Stimulated activated naive CD8-positive, alpha-beta T cell treated with anti-CD3 and anti-CD28 coated beads, Interleukin-15, Interleukin-2, amounts not matched to agents 100 ng/mL and 50 ng/mL, for 24 hours (primary cell): Measurements from ENCODE around the gene DNAL1.

Experiments
- H3K27ac Mint-ChIP-seq: one replicate; pipeline ENCODE4 v1.8.0; 2021; ENCODE audit warnings: mild to moderate bottlenecking, mixed read lengths
- H3K27me3 Mint-ChIP-seq: one replicate; pipeline ENCODE4 v1.8.0; 2021; ENCODE audit warnings: mixed read lengths
- H3K36me3 Mint-ChIP-seq: one replicate; pipeline ENCODE4 v1.8.0; 2021; ENCODE audit warnings: low read depth, mixed read lengths
- H3K4me1 Mint-ChIP-seq: one replicate; pipeline ENCODE4 v1.8.0; 2021; ENCODE audit warnings: low read depth, mixed read lengths
- H3K4me3 Mint-ChIP-seq: one replicate; pipeline ENCODE4 v1.8.0; 2021; ENCODE audit warnings: mild to moderate bottlenecking, mixed read lengths
- H3K9me3 Mint-ChIP-seq: one replicate; pipeline ENCODE4 v1.8.0; 2021; ENCODE audit warnings: mixed read lengths

DNAL1 gene

DNA sequence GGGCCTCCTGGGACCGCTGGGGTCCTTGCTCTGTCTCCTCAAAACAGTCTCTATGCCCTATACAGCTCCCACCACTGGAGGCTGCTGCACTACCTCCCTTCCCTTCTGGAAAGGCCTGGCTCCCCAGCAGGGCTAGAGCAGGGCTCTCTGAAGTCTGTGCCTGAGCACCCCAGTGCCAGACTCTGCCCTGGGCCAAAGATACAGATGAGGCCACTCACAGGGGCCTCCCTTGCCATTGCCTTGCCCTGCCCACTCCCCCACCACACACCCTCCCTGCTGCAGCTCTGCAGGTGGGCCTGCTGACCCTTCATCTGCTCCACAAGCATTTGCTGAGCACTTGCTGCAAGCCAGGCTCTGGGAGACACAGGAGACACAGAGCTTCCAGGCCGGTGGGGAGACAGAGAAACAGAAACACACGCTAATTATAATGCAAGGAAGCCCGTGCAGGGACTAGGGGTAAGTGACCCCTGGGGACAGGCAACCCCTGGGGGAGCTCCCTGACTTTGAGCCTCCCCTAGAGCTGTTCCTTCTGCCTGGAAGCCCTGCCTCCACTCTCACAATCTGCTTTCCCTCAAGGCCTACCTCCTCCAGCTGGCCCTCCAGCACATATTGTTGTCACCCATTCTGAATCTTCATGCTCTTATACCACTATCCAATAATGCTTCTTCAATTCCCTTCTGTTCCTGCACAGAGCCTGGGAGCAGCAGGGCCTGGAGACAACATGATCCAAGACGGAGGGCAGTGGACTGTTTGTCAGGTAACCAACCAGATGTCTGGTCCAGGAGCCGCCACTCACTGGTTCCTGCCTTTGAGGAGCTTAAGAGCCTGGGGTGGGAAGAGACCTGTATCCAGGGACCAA, 102.0 kb downstream of the DNAL1 start:
- Mint-ChIP-seq H3K36me3 (peaks cover 15% of the 10 kb centered on the region), H3K27ac (no peak overlapping the region), H3K4me3 (no peak overlapping the region), H3K27me3 (no peaks in the 10 kb centered on the region), H3K9me3 (no peaks in the 10 kb centered on the region), H3K4me1 (peaks cover 100% of the 10 kb centered on the region)

GRCh38 chr14:73747379-73748211, 102.8 kb downstream of the DNAL1 start:
- Mint-ChIP-seq H3K27ac (peak overlapping the region; percentile 80), H3K9me3 (no peaks in the 10 kb centered on the region), H3K4me3 (no peak overlapping the region), H3K36me3 (peaks cover 20% of the 10 kb centered on the region), H3K4me1 (peaks cover 100% of the 10 kb centered on the region), H3K27me3 (no peaks in the 10 kb centered on the region)

DNA sequence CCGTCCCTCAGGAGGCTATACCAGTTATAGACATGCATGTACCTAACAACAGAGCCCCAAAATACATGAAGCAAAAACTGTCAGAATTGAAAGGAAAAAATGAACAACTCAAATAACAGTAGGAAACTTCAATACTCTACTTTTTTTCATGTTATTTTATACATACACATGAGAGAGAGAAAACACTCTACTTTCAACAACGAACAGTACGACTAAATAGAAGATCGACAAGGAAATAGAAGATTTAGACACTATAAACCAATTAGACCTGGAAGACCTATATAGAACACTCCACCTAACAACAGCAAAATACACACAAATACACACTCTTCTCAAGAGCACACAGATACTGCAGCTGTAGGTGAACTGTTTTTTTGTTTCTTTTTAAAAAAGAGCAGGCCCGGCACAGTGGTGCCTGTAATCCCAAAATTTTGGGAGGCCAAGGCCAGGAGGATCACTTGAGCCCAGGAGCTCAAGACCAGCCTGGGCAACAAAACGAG, 104.1 kb downstream of the DNAL1 start:
- H3K27ac Mint-ChIP-seq, result peak overlapping the region; percentile 80
- H3K36me3 Mint-ChIP-seq, result peaks cover 20% of the 10 kb centered on the region
- H3K9me3 Mint-ChIP-seq, result no peaks in the 10 kb centered on the region
- H3K27me3 Mint-ChIP-seq, result no peaks in the 10 kb centered on the region
- H3K4me1 Mint-ChIP-seq, result peaks cover 100% of the 10 kb centered on the region
- H3K4me3 Mint-ChIP-seq, result peak overlapping the region; percentile 60

- peak overlapping the region; percentile 67 for H3K27ac Mint-ChIP-seq
- H3K27me3 Mint-ChIP-seq, result no peaks in the 10 kb centered on the region
- no peak overlapping the region for H3K4me3 Mint-ChIP-seq
- H3K9me3 Mint-ChIP-seq, result no peaks in the 10 kb centered on the region
- H3K4me1 Mint-ChIP-seq, result peaks cover 100% of the 10 kb centered on the region
- H3K36me3 Mint-ChIP-seq, result peaks cover 20% of the 10 kb centered on the region
These were observed 105.1 kb downstream of the DNAL1 start for GRCh38 chr14:73749706-73750530.

GRCh38 chr14:73750531-73750901, 105.7 kb downstream of the DNAL1 start:
- Mint-ChIP-seq H3K4me1 (peaks cover 100% of the 10 kb centered on the region), H3K27me3 (no peaks in the 10 kb centered on the region), H3K9me3 (no peaks in the 10 kb centered on the region), H3K27ac (no peak overlapping the region), H3K4me3 (no peak overlapping the region), H3K36me3 (peaks cover 20% of the 10 kb centered on the region)

GRCh38 chr14:73751157-73751691, 106.4 kb downstream of the DNAL1 start:
- Mint-ChIP-seq H3K4me3 (peak overlapping the region; percentile 47), H3K27ac (peak overlapping the region; percentile 95), H3K27me3 (no peaks in the 10 kb centered on the region), H3K4me1 (peaks cover 100% of the 10 kb centered on the region), H3K9me3 (no peaks in the 10 kb centered on the region), H3K36me3 (peaks cover 20% of the 10 kb centered on the region)

DNA sequence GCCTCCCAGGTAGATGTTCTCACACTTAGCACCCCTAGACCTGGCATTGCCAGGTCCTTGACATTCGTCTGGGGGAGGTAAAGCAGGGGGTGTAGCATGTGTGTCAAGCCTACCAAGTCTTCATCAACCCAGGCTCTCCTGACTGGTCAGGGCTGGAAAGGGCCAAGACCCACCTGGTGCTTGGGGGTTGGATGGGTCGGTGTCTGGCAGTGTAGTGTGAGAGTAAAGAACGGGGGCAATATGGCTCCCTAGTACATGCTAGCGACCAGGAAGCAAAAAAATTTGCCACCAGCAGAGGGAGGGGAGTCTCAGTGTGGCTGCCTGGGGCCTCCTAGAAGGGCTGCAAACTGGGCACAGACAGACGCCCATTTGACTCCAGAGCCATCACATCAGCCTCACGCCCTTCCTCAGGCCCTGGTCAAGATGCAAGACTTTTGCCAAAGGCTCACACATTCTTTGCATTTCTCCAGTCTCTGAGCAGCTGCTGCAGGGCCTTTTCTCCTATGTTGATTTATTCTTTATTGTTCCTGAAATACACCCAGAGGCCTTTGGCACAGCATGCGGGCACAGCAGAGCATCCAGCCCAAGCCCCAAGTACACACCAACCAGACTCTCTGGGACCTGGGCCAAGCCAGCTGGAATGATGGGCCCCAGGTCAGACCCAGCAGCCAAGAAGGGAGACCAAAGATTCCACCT, 107.7 kb downstream of the DNAL1 start:
- Mint-ChIP-seq H3K27me3 (no peaks in the 10 kb centered on the region), H3K27ac (peak overlapping the region; percentile 95), H3K9me3 (no peaks in the 10 kb centered on the region), H3K4me3 (peak overlapping the region; percentile 21), H3K36me3 (peaks cover 22% of the 10 kb centered on the region), H3K4me1 (peaks cover 100% of the 10 kb centered on the region)
